Fibroblast of the aortic adventitia (primary cell): ENCODE data around the gene F10. TPM values are rescaled to one million over a fixed set of nuclear protein-coding genes. Genes with fewer than 3 reads are reported as not detected.

Experiments used
- DNase-seq: peaks from one replicate; pipeline ENCODE4 v3.0.0-alpha.2; 2010; ENCODE audit warnings: low read depth
- H3K4me3 ChIP-seq: 2 replicates; pipeline ENCODE4 v1.5.1; 2011; ENCODE audit warnings: low read depth, mild to moderate bottlenecking, control low read depth, low read length, moderate library complexity
- CTCF ChIP-seq: IDR thresholded peaks from 2 replicates; pipeline ENCODE4 v1.5.1; 2011; ENCODE audit warnings: mild to moderate bottlenecking, low read length, control low read depth, inconsistent platforms; ENCODE audit not compliant: insufficient read depth
- total RNA-seq: library from RNA; depleted of rRNA; stranded (reverse); fragments of >200 nt; gene quantifications from 2 replicates; pipeline ENCODE4 v1.2.3, GENCODE V29; 2012; ENCODE audit warnings: low replicate concordance

F10 gene
- total RNA-seq, 1 donor: 12.6 TPM

GRCh38 chr13:113184568-113185440 lies 62.2 kb downstream of the F10 start:
- no peak for TF ChIP-seq CTCF
- no peak for DNase-seq
- H3K4me3 ChIP-seq: no peak overlapping the region

GRCh38 chr13:113186061-113186900 lies 63.7 kb downstream of the F10 start:
- no peak for DNase-seq
- no peak for TF ChIP-seq CTCF
- H3K4me3 ChIP-seq: no peak overlapping the region

GRCh38 chr13:113187263-113187669 lies 64.7 kb downstream of the F10 start:
- peak overlapping the region; percentile 36 for H3K4me3 ChIP-seq
- peak; percentile 100 for DNase-seq
- peak; percentile 18 for TF ChIP-seq CTCF

- no peak overlapping the region for H3K4me3 ChIP-seq
- TF ChIP-seq CTCF: no peak
- DNase-seq: no peak
Observed at GRCh38 chr13:113187883-113188665, 65.5 kb downstream of the F10 start.

GRCh38 chr13:113190181-113190580 lies 67.6 kb downstream of the F10 start:
- H3K4me3 ChIP-seq: no peak overlapping the region
- no peak for TF ChIP-seq CTCF
- DNase-seq: no peak

- DNase-seq: peak; percentile 43
- no peak overlapping the region for H3K4me3 ChIP-seq
- no peak for TF ChIP-seq CTCF
Observed at GRCh38 chr13:113192279-113192678, 69.7 kb downstream of the F10 start.
